ENCODE measurements around the gene SDHC.
A peak's percentile ranks its signal among the peaks of the same experiment; 100 is the strongest.
"Not testable (repeated sequence)": the region's sequence is repeated elsewhere in the genome, so short reads cannot be mapped to it uniquely, and the experiment has no call there.

SDHC gene

DNA sequence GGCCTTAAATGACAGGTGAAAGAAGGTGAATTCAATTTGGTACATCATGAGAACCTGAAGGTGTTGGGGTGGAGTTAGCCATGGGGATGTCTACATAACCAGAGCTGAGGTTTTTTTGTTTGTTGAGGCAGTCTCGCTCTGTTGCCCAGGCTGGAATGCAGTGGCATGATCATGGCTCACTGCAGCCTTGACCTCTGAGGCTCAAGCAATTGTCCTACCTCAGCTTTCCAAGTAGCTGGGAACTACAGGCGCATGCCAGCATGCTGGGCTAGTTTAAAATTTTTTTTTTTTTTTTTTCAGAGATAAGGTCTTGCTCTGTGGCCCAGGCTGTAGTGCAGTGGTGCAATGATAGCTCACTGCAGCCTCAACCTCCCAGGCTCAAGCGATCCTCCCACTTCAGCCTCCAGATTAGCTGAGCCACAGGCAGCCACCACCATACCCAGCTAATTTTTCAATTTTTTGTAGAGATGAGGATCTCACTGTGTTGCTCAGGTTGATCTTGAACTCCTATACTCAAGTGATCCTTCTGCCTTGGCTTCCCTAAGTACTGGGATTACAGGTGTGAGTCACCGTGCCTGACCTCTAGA lies 2.5 kb upstream of the SDHC start:
- DNase-seq: no peak

GRCh38 chr1:161313554-161314200 lies 504 bp upstream of the SDHC start:
- no peak for DNase-seq

- DNase-seq: not testable (repeated sequence)
Measured at GRCh38 chr1:161315841-161316674, 1.9 kb downstream of the SDHC start.

DNA sequence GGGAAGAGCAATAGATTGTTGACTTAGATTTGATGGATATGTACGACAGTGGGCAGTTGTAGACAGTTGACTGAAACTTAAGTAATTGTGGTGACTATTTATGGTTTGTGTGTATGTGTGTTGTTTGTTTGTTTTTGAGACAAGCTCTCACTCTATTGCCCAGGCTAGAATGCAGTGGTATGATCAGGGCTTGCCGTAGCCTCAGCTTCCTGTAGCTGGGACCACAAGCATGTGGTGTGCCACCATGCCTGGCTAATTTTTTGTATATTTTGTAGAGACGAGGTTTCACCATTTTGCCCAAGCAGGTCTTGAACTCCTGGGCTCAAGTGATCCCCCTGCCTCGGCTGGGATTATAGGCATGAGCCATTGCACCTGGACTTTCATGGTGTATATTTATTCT lies 9.8 kb downstream of the SDHC start:
- no peak for DNase-seq

GRCh38 chr1:161330346-161330745 lies 16.2 kb downstream of the SDHC start:
- no peak for DNase-seq

DNA sequence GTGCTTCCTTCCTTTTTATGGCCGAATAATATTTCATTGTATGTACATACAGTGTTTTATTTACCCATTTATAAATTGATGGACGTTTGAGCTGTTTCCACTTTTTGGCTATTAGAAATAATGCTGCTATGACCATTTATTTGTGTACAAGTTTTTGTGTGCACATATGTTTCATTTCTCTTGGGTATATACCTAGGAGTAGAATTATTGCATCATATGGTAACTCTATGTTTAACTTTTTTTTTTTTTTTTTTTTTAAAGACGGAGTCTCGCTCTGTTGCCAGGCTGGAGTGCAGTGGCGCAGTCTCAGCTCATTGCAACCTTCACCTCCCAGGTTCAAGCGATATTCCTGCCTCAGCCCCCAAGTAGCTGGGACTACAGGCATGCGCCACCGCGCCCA lies 19.0 kb downstream of the SDHC start:
- DNase-seq: no peak

DNA sequence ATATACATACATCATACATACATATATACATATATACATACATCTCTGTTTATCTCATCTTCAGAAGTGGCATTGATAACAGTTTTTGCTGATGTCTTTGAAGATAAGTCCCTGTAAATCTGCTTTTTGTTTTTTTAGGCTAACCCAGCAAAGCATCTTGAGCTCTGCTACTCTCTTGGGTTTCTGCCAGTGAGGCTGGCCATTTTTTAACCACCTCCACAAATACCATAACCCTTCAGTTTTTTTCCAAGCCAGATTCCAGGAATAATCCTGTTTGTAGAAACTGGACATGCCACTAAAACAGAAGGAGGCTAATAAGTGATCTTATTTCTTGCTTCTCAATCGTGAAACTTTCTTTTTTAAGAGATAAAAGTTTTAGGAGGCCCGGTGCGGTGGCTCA lies 21.6 kb downstream of the SDHC start:
- DNase-seq: no peak

DNA sequence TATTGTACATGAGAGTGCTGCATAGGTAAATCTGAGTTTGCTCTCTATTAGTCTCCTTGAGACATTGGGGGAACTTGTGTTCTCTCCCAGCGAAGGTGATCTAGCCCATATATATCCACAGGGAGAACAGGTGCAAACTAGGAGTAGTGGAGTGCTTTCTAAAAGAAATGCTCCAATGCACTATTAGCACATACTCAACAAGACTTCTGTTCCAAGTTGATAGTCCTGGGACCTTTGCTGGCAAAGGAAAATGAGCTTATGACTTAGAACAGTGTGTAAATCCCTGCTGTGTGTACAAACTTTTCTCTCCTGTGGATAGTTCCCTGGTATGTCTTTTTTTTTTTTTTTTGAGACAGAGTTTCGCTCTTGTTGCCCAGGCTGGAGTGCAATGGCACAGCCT lies 28.0 kb downstream of the SDHC start:
- no peak for DNase-seq

GRCh38 chr1:161342821-161343220 lies 28.6 kb downstream of the SDHC start:
- no peak for DNase-seq

GRCh38 chr1:161350671-161351070 lies 36.5 kb downstream of the SDHC start:
- peak; percentile 64 for DNase-seq

DNA sequence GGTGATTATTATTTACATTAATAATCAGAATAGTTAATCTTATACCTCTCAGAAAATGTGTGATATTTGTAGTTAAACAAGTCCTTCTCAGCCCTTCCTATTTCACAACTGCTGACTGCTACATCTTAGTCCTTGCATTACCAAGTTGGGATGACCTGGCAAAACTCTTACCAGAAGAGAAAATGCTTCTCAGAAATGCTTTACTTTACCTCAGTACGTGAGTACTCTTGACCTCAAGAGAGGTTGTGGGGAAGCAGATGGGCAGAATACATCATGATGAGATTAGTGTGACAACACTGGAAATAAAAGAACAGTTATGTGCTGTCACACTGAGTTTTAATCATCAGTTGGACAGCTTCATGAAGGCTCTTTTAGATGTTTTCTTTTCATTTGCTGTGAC lies 37.3 kb downstream of the SDHC start:
- peak; percentile 60 for DNase-seq

- DNase-seq: no peak
Measured at GRCh38 chr1:161357073-161357472, 42.9 kb downstream of the SDHC start.

DNA sequence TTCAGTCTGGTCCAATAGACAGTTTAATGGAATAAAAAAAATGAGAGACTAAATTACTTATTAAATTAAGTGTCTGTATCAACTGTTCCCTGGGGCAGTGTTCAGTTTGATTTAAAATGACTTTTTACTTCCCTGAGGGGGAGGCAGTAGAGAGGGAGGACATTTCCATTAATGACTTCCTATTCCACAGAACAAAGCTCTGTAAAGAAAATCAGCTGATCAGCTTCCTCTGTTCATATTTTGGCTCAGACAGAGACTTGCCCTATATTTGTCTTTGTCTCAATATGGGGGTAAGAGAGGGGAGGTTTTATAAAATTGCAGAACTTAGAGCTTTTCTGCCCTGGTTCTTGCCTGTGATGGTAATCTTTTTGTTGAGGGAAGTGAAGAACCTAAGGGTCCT lies 45.1 kb downstream of the SDHC start:
- DNase-seq: no peak

- DNase-seq: no peak
Measured at GRCh38 chr1:161364332-161364731, 50.2 kb downstream of the SDHC start.

GRCh38 chr1:161365207-161365606 lies 51.0 kb downstream of the SDHC start:
- no peak for DNase-seq

GRCh38 chr1:161367684-161368400 lies 53.7 kb downstream of the SDHC start, which contains the start of gene CFAP126:
CFAP126 (minus strand) TSS chr1:161367876; CDS start chr1:161367868, 8 bp downstream.
- peak; percentile 53 for DNase-seq

GRCh38 chr1:161373442-161373841 lies 59.3 kb downstream of the SDHC start:
- no peak for DNase-seq

DNA sequence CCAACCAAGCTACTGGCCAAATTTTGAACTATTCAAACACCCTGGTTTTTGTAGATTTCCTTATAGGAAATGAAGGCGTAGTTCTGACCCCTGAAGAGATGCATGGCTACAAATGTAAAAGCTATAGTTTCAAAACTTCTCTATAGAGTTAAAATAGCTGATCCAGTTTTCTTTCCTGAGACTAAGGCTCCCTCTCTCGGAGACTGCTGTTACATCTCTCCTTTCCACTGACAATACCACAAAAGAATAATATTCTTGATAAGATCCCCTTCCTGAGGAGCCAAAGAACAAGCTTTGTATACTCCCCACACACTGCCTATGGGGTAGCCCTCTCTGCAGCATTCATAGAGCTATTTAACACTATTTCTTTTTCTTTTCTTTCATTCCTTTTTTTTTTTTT lies 60.2 kb downstream of the SDHC start:
- DNase-seq: peak; percentile 16

DNA sequence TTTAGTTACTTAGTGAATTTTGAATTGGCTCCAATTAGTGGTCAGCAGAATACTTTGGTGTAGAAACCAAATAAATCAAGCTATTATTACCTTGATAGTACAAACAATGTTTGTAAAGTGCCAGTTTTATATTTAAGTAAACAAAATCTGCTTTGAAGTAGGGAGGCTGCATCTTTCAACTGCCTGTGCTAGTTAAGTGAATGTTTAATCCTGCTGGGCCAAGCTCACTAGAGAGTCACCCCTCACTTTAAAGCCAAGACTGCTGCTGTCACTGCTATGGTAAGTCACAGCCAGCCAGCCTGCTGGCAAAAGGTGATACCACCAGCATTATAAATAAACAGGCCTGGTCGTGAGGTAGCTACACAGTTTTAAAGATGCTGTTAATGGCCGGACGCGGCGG lies 63.8 kb downstream of the SDHC start:
- DNase-seq: no peak

DNA sequence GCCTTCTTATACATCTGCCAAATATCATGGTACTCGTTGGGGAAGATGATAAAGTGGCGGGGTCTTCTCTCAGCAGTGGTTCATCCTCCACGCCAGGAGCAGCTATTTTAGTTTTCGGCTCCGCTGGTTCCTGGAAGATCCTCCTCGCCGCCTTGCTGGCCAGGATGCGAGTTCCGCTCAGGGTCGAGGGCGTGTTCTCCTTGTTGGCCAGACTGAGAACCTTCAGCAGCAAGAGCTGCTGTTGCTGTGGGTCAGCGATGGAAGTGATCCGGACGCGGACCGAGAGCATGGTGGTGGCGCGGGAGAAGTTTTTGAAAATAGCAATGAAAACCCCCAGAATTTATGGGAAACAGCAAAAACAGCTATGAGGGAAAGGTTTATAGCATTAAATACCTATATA lies 64.9 kb downstream of the SDHC start:
- DNase-seq: no peak

GRCh38 chr1:161381707-161382106 lies 67.5 kb downstream of the SDHC start:
- DNase-seq: peak; percentile 9

DNA sequence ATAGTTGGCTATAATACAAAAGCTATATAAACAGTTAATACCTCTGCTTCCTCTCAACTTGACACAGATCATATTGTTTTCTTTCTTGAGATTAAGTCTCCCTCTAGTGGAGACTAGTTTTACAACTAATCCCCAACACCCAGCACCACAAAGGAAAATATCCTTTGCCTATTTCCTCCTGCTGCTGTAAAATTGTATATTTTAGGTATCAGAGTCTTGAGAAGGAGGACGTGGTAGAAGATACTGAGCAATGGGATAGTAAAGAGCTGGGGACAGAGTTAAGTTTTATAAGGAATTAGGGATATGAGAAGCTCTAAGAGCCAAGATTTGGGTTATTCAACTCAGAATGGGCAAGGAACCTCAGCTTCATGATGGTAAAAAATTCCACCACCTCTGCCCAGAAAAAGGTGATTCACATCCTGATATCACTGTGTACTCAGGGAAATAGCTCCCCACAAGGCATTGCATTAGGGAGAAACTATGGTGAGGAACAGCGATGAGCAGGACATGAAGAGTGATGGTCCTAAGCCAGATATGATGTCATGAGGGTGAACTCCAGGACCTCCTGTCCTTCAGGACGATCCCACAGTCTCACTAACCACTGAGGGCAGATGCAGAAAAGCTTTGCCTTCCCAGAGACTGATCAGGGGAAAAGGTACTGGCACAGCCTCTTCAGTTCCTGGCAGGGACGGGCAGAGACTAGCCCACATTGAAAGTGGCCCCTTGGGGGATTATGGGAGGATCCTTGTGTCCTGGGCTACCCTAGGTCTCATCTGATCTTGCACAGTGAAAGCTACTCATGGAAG lies 68.2 kb downstream of the SDHC start:
- peak; percentile 44 for DNase-seq

DNA sequence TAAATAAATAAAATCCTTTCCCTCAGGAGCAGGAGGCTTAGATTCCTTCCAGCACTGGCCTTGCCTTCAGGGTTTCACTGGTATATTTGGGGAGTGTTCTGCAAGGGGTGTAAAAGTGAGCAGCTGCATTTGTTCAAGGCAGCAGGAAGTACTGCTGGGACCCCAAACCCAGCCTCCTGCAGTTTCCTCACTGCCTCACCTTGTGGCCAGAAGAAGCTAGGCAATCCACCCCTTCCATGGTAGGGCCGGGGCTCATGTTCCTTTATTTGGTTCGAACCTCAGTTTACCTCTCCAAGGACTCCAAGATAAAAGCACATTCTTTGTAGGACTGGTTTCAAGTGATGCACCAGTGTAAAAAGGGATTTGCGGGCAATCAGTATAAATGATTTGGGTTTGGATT lies 74.5 kb downstream of the SDHC start:
- DNase-seq: no peak
